Activated CD4-positive, alpha-beta T cell treated with anti-CD3 and anti-CD28 coated beads, Interleukin-2, amount 50 U/mL, for 4 hours (primary cell): Measurements from ENCODE around the gene PRPSAP1.

Source experiments
- DNase-seq, 2 experiments: peaks; one replicate each; pipeline ENCODE4 v3.0.0-alpha.2; 2020

The PRPSAP1 gene

GRCh38 chr17:76353599-76354316, at the start of gene PRPSAP1:
PRPSAP1 (minus strand) TSS chr17:76353916; CDS start chr17:76353703, 213 bp downstream.
- DNase-seq = peak; percentile 69 to 70

- DNase-seq = no peak
These were observed 49.0 kb upstream of the PRPSAP1 start for GRCh38 chr17:76402711-76403110.

- DNase-seq = no peak
These were observed 45.8 kb upstream of the PRPSAP1 start for GRCh38 chr17:76399175-76400172.

GRCh38 chr17:76398523-76399174, 44.9 kb upstream of the PRPSAP1 start:
- no peak for DNase-seq

- DNase-seq = peak; percentile 85 to 86
These were observed 44.2 kb upstream of the PRPSAP1 start for GRCh38 chr17:76397687-76398522.

GRCh38 chr17:76397184-76397583, 43.5 kb upstream of the PRPSAP1 start:
- DNase-seq = no peak

GRCh38 chr17:76395980-76396379, 42.3 kb upstream of the PRPSAP1 start:
- DNase-seq = no peak

- DNase-seq = no peak
These were observed 40.5 kb upstream of the PRPSAP1 start for GRCh38 chr17:76394166-76394565.

GRCh38 chr17:76391200-76391715, 37.5 kb upstream of the PRPSAP1 start:
- DNase-seq = no peak

GRCh38 chr17:76390003-76390421, 36.3 kb upstream of the PRPSAP1 start:
- no peak for DNase-seq

GRCh38 chr17:76388966-76389888, 35.5 kb upstream of the PRPSAP1 start:
- DNase-seq = no peak

- no peak for DNase-seq
These were observed 33.5 kb upstream of the PRPSAP1 start for GRCh38 chr17:76386966-76387765.

GRCh38 chr17:76385892-76386786, 32.4 kb upstream of the PRPSAP1 start:
- peak; percentile 81 to 82 for DNase-seq

GRCh38 chr17:76384987-76385891, 31.5 kb upstream of the PRPSAP1 start:
- peak; percentile 30 to 35 for DNase-seq

GRCh38 chr17:76384222-76384986, 30.7 kb upstream of the PRPSAP1 start, which contains the start of gene SPHK1:
SPHK1 (plus strand) TSS chr17:76384609; CDS start chr17:76385645, 1,036 bp downstream.
- DNase-seq = peak; percentile 48 to 50

- DNase-seq = peak; percentile 30 to 40
These were observed 30.0 kb upstream of the PRPSAP1 start for GRCh38 chr17:76383546-76384221.
